ENCODE data around the gene ARHGAP45.
A peak's percentile ranks its signal among the peaks of the same experiment; 100 is the strongest.
"Not testable (repeated sequence)": the region's sequence is repeated elsewhere in the genome, so short reads cannot be mapped to it uniquely, and the experiment has no call there.

The ARHGAP45 gene

DNA sequence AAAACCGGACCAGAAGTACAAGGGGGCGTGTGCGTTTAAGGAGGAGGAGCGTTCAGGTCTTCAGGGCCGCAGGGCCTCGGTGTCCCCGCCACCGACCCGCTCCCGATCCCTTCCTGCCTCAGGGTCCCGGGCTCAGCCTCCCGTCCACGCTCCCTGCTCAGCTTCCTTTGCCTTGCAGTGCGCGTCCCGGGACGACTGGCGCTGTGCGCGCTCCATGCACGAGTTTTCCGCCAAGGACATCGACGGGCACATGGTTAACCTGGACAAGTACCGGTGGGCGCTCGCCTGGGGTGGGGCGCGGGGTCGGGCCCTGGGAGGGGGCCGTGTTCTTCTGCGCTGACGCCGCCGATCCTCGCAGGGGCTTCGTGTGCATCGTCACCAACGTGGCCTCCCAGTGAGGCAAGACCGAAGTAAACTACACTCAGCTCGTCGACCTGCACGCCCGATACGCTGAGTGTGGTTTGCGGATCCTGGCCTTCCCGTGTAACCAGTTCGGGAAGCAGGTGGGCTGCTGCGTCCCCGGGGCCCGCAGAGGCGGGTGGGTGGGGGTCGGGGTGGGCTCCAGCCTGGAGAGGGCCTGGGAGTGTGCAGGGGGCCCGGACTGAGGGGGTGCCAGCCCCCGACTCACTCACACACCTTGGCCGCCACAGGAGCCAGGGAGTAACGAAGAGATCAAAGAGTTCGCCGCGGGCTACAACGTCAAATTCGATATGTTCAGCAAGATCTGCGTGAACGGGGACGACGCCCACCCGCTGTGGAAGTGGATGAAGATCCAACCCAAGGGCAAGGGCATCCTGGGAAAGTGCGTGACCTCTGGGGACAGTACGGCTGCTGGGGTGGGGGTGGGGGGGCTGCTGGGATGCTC is 38.3 kb downstream of the ARHGAP45 start:
- peak; percentile 23 for DNase-seq (ENCODE audit: low spot score)

DNA sequence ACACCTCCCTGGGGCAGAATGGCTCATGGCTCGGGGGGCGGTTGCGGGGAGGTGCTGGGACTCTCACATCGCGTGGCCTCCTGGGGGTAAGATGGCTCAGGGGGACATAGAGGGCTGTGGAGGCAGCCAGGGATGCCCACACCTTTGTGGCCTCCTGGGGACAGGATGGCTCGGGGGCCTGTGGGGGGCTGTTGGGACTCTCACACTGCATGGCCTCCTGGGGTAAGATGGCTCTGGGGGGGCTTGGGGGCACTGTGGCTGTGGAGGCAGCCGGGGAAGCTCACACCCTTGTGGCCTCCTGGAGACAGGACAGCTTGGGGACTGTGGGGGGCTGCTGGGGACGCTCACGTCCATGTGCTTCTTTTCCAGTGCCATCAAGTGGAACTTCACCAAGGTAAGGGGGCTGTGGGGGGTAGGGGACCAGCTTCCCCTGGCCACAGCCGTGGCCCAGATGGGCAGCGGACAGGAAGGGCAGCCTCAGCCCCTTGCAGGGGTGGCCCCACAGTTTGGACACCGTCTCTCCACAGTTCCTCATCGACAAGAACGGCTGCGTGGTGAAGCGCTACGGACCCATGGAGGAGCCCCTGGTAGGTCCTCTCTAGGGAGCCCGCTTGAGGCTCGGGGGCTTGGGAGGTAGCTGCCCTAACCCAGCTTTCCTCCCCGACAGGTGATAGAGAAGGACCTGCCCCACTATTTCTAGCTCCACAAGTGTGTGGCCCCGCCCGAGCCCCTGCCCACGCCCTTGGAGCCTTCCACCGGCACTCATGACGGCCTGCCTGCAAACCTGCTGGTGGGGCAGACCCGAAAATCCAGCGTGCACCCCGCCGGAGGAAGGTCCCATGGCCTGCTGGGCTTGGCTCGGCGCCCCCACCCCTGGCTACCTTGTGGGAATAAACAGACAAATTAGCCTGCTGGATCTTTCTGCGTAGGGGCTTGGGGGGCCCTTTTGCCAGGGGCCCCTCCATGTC is 39.2 kb downstream of the ARHGAP45 start:
- DNase-seq (ENCODE audit: low spot score), result no peak

DNA sequence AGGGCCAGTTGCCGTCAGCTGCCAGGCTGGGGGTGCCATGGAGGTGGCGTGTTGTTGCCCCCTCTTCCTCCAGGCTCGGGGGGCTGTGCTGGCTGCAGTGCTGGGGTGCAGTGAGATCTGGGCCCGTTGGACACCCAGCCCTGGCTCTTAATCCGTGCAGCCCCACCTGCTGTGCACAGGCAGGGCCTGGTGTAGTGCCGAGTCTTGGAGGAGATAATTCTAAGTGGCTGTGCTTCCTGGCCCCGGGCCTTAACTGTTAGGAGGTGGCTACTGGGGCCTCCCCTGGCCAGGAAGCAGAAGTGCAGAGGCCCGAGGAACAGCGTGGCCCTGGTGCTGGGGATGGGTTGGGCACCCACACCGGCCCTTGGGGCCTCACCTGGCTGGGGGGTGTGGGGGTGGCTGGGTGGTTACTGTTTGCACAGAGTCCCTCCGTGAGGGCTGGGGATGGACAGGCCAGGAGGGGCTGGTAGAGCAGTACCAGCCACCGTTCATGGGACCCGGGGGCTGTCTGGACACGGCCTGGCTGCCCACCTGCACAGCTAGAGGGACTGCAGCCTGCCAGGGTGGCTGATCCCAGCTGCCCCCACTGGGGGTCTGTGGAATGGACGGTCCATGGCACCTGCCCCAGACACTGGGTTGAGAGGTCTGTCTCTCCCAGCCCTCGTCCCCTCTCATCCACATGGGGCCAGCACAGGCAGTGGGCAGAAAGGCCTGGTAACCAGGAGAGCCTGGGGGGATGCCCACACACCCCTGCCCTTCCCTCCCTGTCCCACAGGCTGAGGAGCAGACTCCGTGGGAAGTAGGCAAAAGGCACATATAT is 40.1 kb downstream of the ARHGAP45 start:
- DNase-seq (ENCODE audit: low spot score), result no peak

DNA sequence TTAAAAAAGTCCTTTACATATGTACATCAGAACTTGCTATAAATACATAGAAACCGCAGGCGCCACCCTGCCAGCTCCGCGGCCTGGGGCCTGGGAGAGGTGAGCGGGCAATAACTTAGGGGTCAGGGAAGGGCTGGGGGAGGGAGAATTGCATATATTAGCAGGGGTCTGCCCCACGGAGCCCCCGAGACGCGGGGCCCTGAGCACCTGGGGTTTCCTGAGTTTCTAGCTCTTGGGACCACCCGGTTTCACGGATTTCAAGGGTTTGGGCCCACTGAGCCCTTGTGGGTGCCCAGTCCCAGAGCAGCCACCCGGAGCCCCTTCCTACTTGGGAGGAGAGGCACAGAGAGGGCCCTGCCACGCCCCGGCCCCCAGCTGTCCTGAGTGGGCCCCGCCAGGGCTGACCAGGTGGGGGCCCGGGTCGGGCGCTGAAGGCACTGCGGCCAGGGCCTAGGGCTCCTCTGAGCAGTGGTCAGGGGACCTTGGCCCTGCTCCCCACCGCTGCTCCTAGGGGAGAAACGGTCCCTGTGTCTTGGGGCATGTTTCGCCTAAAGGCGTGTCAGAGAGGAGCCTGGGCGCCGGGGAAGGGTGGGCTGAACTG is 40.8 kb downstream of the ARHGAP45 start:
- DNase-seq (ENCODE audit: low spot score), result no peak

DNA sequence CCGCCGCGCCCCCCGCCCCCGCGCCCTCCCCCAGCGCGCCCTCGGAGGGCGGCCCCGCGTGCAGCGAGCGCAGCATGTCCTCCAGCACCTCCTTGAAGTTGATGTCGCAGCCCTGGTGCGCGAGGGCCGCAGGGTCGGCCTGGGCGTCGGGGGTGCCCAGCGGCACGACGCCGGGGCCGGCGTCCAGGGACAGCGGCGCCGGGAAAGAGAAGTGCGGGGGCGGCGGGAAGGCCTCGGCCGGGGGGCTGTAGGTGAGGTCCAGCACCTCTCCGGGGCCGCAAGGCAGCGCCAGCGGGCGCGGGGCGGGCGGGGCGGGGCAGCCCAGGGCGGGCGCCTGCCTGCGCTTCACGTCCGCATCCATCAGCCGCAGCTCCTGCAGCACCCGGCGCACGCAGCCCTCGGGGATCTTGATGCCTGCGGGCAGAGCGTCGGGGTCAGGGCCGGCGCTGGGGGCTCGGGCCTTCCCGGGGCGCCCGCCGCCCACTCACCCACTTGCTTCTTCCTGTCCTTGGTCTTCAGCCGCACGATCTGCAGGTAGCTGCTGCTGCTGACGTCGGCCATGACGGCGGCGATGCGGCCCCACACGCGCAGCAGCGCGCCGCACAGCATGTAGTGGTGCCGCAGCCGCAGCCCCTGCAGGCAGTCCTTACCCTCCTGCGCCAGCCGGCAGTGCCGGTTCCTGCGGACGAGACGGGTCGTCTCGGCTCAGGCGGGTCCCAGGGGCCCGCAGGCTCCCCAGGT is 41.5 kb downstream of the ARHGAP45 start:
- no peak for DNase-seq (ENCODE audit: low spot score)

DNA sequence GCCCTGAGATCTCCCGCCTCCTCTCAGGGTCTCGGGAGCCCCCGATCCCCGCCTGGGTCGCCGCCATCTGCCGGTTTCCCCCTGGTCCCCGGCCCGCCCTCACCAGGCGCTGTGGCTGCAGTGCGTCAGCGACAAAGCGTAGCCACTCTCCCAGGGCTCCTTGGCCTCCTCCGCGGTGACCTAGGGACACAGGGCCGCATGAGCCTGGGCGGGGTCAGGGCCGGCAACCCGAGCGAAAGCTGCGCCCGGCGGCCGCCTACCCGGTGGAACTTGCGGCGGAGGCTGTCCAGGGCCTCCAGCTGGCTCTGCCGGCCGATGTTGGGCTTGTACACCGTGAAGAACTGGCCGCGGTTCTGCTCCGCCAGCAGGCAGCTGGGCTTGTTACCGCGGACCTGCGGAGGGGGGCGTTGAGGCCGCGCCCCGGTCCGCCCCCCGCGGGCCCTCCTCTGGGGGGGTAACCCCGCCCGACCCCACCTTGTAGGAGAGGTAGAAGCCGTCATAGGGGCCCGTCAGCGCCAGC is 42.1 kb downstream of the ARHGAP45 start:
- DNase-seq (ENCODE audit: low spot score), result no peak

DNA sequence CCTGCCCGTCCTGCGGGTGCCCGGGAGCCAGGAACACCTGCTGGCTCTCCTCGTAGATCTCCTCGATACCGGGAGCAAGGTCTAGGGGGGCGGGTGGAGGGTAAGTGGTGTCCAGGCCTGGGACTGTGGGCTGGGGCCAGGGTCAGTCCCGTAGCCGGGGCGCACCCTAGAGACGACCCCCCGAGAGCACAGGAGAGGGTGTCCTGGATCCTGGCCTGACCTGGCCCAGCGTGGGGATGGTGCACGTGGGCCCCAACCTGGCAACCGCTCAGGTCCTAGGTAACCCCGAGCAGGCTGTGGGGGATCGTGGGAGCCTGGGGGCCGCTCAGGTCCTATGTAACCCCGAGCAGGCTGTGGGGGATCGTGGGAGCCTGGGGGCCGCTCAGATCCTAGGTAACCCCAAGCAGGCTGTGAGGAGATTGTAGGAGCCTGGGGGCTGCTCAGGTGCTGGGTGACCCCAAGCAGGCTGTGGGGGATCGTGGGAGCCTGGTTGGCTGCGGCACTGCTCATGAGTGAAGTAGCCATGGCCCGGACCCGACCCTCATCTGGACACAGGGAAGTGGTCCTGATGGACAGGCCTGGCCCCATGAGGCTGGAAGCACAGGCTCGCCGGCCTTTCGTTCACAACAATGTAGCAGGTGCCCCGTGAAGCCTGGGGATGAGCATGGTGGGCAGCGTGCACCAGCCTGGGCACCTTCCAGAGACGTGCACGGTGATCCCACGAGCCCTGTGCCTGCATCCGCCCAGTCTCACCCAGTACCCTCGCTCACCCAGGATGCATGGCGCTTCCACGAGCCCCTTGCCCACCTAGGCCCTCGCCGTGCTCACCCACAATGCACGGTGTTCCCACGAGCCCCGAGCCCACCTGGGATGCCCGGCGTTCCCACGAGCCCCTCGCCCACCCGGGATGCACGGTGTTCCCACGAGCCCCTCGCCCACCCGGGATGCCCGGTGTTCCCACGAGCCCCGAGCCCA is 43.0 kb downstream of the ARHGAP45 start:
- no peak for DNase-seq (ENCODE audit: low spot score)

DNA sequence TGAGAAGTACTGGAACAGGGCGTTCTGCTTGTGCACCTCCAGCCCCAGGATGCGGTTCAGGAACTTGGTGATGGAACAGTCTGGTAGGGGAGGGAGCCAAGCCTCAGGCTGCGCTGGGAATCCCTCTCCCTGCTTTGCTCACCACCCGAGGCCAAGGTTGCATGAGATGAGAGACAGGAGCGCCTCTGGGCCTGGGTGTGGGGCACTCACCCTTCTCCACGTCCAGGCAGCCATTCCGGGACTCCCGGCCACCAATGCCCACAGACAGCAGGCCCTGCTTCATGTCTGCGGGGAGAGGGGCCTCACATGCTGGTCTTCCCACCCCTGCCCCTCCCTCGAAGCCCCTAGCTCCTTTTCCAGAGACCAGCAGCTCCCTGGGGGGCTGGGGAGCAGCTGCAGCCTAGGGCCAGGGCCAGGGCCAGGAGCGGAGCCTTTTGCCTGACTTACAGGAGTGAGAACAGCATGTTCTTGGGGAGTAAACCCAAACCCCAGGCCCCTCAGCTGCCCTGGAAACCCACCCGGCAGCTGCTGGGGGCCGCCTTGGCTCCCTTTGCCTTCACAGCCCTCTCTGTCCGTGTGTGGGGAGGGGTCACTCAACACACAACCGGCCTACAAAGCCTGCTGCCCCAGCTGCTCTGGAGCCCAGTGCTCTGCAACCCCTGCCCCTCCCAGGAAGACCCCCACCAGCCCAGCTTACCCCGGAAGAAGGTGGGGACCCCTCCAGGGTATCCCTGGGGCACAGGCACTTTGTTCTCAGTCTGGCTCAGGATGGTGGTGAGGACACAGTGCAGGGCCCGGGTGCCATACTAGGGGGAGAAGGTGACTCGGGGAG is 44.1 kb downstream of the ARHGAP45 start:
- DNase-seq (ENCODE audit: low spot score), result no peak

DNA sequence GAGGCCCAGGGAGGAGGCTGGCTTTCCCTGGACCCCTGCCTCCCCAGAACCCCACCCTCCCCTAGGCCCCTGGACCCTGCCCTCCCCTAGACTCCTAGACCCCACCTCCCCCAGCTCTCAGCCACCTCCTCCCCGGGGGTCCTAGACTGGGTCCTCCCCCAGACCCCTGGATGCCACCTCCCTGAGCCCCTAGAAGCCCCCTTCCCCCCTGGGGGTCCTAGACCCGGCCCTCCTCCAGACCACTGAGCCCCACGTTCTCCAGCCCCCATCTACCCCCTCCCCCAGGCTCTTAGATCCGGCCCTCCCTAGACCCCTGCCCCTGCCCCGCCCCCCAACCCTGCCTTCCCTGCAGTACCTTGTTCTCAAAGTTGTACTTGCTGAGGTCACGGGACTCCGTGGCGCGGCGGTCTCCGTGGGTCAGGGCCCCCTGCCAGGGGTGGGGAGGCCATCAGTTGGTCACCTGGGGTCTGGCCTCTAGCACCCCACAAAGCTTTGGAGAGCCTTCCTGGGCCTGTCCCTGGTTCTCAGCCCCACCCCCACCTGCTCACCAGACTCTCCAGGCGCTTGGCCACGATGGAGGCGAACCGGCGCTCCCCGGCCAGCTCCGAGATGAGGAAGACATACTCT is 44.8 kb downstream of the ARHGAP45 start:
- DNase-seq (ENCODE audit: low spot score), result no peak

DNA sequence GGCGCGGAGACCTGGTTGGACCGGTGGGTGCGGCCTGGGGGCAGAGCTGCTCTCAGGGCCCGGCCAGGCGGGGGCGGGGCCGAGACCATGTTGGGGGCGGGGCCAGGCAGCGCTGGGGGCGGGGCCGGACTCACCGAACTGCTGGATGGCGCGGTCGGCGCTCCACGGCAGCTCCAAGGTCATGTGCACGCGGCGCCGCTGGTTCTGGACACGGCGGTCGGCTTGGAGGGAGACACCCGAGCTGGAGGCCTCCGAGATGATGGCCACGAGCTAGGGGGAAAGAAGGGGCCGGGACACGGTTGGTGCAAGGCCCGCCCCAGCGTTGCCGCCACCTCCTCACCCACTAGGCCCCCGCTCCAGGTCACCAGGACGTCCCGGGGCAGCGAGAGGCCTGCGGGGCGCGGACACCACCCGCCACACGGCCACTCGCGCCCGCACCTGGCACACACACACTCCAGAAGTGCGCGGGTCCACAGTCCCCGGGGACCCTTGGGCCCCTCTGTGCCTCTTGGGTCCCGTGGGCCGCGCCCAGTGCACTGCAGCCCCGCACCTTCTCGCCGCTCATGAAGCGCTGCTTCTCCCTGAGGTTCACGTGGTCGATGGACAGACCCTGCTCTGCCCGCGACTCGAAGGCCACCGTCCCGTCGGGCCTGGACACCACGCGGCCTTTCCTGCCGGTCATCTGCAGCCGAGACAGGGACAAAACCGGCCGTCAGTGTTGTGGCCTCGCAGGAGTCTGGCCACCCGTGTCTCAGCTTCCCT is 45.5 kb downstream of the ARHGAP45 start:
- no peak for DNase-seq (ENCODE audit: low spot score)

DNA sequence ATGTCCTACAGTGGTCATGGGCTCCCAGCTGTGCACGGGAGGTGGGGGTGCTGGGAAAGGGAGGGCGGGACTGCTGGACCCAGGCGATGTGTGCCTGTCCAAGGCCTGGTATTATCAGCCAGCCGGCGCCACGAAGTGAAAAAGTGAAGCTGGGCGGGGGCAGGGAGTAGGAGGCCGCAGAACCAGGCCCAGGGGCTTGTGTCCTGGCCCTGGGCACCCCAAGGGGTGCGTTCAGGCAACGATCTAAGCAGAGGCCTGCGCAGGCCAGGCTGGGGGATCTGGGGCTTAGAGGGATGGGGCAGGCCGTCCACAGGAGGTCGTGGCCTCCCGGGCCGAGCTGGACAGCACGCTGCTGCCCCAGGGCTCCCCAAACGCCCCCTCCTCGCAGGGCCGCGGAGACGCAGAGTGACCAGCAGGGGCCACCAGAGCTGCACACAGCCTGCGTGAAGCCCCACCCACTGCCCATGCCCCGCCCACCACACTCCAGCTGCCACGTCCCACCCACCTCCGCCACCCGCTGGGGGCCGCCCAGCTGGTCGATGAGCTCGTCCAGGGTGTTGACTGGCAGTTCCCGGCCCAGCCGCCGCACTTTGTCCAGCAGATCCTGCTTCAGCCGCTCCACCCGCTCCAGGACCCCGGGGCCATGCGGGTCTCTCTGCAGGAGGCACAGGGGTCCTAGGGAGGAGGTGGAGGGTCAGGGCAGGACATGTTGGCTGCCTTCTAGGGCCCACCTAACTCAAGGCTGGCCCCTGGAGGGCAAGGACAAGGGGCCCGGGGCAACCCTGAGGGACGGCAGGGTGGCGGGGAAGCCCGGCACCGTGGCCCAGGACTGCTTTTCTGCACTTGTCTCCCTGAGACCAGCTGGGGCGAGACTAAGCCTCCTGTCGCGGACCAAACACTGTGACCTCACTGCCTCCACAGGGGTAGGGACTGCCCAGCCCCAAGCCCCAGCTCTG is 46.3 kb downstream of the ARHGAP45 start:
- peak; percentile 58 for DNase-seq (ENCODE audit: low spot score)

DNA sequence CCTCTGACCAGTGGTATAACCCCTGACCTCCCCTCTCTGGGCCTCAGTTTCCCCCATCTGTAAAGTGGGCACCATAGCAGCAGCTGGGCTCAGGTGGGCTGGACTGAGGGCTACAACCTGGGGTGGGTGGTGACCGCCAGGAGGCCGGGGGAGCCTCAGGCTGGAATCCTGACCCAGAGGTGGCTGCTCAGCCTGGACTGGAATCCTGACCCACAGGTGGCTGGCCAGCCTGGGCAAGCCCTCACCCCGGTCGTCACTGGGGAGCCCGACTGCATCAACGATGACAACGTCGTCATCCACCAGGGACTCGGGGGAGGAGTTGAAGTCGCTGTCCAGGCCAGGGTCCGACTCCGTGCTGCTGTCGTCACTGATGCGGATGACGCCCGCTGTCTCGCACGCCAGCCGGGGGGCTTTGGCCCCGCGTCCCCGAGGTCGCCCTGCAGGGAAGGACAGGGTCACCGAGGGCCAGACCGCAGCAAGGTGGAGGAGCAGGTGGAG is 47.1 kb downstream of the ARHGAP45 start:
- DNase-seq (ENCODE audit: low spot score), result no peak

DNA sequence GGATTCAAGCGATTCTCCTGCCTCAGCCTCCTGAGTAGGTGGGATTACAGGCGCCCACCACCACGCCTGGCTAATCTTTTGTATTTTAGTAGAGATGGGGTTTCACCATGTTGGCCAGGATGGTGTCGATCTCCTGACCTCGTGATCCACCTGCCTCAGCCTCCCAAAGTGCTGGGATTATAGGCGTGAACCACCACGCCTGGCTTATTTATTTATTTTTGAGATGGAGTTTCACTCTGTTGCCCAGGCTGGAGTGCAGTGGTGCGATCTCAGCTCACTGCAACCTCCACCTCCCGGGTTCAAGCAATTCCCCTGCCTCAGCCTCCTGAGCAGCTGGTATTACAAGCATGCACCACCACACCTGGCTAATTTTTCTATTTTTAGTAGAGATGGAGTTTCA is 47.8 kb downstream of the ARHGAP45 start:
- not testable (repeated sequence) for DNase-seq (ENCODE audit: low spot score)

DNA sequence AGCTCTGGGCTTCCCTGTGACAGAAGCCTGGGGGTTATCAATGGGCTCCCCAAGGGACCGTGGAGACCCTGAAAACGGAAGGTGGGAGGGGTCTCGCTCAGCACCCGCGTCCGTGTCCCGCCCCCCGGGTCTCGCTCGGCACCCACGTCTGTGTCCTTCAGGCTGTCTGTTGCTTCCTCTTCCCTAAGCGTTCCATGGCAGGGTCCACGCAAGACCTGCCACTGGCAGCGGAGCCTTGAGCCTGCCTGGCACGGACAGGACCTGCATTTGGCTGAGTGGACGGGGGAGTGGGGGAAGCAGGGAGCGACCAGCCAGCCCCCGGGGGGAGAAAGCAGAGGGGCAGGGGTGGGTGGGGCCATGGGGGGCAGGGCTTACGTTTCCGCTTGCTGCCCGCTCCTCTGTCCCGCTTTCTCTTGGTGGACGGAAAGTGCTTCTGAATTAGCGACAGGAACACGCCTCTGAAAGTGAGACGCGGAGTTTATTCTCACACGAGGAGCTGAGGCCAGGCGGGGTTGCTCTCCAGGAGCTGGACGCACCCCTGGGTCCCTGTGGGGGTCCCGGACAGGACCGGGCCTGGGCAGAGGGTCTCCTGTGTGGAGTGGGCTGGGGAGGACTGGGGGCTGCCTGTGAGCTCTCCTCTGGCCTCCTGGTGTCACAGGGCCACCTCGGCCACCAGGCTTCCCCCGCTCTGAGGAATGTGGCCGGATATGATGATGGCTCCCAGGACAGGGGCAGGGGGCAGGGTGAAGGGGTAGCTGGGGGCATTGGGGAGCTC is 48.9 kb downstream of the ARHGAP45 start:
- no peak for DNase-seq (ENCODE audit: low spot score)
